ENCODE results near the gene OR10H4.

DNA sequence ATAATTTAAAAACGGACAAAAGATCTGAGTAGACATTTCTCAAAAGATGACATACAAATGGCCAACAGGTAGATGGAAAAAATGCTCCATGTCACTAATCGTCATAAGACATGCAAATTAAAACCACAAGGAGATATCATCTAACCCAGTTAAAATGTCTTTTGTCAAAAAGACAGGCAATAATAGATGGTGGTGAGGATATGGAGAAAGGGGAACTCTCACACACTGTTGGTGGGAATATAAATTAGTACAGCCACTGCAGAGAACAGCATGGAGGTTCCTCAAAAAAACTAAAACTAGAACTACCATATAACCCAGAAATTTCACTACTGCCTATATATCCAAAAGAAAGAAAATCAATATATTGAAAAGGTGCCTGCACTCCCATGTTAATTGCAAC lies 37.9 kb downstream of the OR10H4 start:
- TF ChIP-seq, protein P1, sequence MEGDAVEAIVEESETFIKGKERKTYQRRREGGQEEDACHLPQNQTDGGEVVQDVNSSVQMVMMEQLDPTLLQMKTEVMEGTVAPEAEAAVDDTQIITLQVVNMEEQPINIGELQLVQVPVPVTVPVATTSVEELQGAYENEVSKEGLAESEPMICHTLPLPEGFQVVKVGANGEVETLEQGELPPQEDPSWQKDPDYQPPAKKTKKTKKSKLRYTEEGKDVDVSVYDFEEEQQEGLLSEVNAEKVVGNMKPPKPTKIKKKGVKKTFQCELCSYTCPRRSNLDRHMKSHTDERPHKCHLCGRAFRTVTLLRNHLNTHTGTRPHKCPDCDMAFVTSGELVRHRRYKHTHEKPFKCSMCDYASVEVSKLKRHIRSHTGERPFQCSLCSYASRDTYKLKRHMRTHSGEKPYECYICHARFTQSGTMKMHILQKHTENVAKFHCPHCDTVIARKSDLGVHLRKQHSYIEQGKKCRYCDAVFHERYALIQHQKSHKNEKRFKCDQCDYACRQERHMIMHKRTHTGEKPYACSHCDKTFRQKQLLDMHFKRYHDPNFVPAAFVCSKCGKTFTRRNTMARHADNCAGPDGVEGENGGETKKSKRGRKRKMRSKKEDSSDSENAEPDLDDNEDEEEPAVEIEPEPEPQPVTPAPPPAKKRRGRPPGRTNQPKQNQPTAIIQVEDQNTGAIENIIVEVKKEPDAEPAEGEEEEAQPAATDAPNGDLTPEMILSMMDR (IDR thresholded peaks at IDR 0.05), result no peak
- no peak for TF ChIP-seq POLR2A (IDR thresholded peaks at IDR 0.05)

Data from lower leg skin (tissue), 3 donors.